HEK293 (cell line): ENCODE data around the gene CEP85.

Source experiments
- EGR2 ChIP-seq: fragments of 450-650 bp; formaldehyde crosslinking; IDR thresholded peaks from 2 replicates; pipeline ENCODE4 v1.5.1; 2016; ENCODE audit warnings: low read depth, missing biosample characterization, missing genetic modification characterization
- GLIS1 ChIP-seq: fragments of 450-650 bp; formaldehyde crosslinking; IDR thresholded peaks from 2 replicates; pipeline ENCODE4 v1.5.1; 2016; ENCODE audit warnings: missing biosample characterization, missing genetic modification characterization
- KLF9 ChIP-seq: fragments of 450-650 bp; formaldehyde crosslinking; IDR thresholded peaks from 2 replicates; pipeline ENCODE4 v1.5.1; 2016; ENCODE audit warnings: missing biosample characterization, missing genetic modification characterization, low read depth
- SP7 ChIP-seq: fragments of 450-650 bp; formaldehyde crosslinking; IDR thresholded peaks from 2 replicates; pipeline ENCODE4 v1.5.1; 2016; ENCODE audit warnings: missing biosample characterization, missing genetic modification characterization
- YY1 ChIP-seq: fragments of 450-650 bp; formaldehyde crosslinking; IDR thresholded peaks from 2 replicates; pipeline ENCODE4 v1.5.1; 2018; ENCODE audit warnings: missing biosample characterization, missing genetic modification characterization
- ZBTB7A ChIP-seq: fragments of 450-650 bp; formaldehyde crosslinking; IDR thresholded peaks from 2 replicates; pipeline ENCODE4 v1.5.1; 2016; ENCODE audit warnings: low read depth, missing biosample characterization, missing genetic modification characterization
- ZBTB8A ChIP-seq: fragments of 450-650 bp; formaldehyde crosslinking; IDR thresholded peaks from 2 replicates; pipeline ENCODE4 v1.5.1; 2016; ENCODE audit warnings: missing biosample characterization, missing genetic modification characterization
- ZEB2 ChIP-seq: fragments of 450-650 bp; formaldehyde crosslinking; IDR thresholded peaks from 2 replicates; pipeline ENCODE4 v1.5.1; 2016; ENCODE audit warnings: missing biosample characterization, missing genetic modification characterization
- ZNF140 ChIP-seq: fragments of 450-650 bp; formaldehyde crosslinking; IDR thresholded peaks from 2 replicates; pipeline ENCODE4 v1.5.1; 2016; ENCODE audit warnings: missing biosample characterization, missing genetic modification characterization
- ZNF560 ChIP-seq: fragments of 450-650 bp; formaldehyde crosslinking; IDR thresholded peaks from 2 replicates; pipeline ENCODE4 v1.5.1; 2017; ENCODE audit warnings: missing biosample characterization, missing genetic modification characterization, borderline replicate concordance
- ZNF701 ChIP-seq: fragments of 450-650 bp; formaldehyde crosslinking; IDR thresholded peaks from 2 replicates; pipeline ENCODE4 v1.5.1; 2016; ENCODE audit warnings: missing biosample characterization, missing genetic modification characterization
- TF ChIP-seq, protein P1 (sequence below): fragments of 450-650 bp; formaldehyde crosslinking; IDR thresholded peaks from 2 replicates; pipeline ENCODE4 v1.5.1; 2017; ENCODE audit warnings: missing biosample characterization, missing genetic modification characterization
- TF ChIP-seq, protein P2 (sequence below): fragments of 450-650 bp; IDR thresholded peaks from 2 replicates; pipeline ENCODE4 v1.5.1; 2018; ENCODE audit warnings: missing biosample characterization, missing genetic modification characterization
- TF ChIP-seq, protein P3 (sequence below): fragments of 450-650 bp; formaldehyde crosslinking; IDR thresholded peaks from 2 replicates; pipeline ENCODE4 v1.5.1; 2016; ENCODE audit warnings: missing biosample characterization, missing genetic modification characterization, borderline replicate concordance
- TF ChIP-seq, protein P4 (sequence below): fragments of 450-650 bp; formaldehyde crosslinking; IDR thresholded peaks from 2 replicates; pipeline ENCODE4 v1.5.1; 2017; ENCODE audit warnings: missing biosample characterization, missing genetic modification characterization
- TF ChIP-seq, protein P5 (sequence below): fragments of 450-650 bp; formaldehyde crosslinking; IDR thresholded peaks from 2 replicates; pipeline ENCODE4 v1.5.1; 2016; ENCODE audit warnings: missing biosample characterization, missing genetic modification characterization
- TF ChIP-seq, protein P6 (sequence below): fragments of 450-650 bp; formaldehyde crosslinking; IDR thresholded peaks from 2 replicates; pipeline ENCODE4 v1.5.1; 2016; ENCODE audit warnings: missing biosample characterization, missing genetic modification characterization

Gene CEP85

DNA sequence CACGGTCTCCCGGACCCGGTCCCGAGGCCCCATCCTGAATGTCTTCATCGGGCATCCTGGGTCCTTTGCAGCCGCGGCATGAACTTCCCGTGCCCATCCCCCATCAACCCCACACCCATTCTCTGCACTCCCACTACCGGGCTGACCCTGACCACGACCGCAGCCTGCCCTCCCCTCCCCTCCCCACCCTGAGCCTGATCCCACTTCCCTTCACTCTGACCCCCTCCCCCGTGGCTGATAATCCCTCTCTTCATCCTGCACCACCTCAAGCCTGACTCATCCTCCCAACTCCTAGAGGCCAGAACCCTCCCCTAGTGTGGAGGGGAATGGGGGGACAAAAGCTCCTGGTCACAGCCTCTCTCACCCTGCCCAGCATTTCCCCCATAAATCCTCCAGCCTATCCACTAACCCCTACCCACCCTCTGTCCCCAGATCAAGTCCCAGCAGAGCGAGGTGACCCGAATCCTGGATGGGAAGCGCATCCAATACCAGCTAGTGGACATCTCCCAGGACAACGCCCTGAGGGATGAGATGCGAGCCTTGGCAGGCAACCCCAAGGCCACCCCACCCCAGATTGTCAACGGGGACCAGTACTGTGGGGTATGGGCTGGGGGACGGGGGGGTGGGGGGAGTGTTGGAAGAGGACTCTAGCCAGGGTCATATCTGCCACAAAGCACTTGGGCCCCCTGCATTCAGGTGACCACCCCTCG is 46.5 kb downstream of the CEP85 start (continued):
- TF ChIP-seq, protein P1, sequence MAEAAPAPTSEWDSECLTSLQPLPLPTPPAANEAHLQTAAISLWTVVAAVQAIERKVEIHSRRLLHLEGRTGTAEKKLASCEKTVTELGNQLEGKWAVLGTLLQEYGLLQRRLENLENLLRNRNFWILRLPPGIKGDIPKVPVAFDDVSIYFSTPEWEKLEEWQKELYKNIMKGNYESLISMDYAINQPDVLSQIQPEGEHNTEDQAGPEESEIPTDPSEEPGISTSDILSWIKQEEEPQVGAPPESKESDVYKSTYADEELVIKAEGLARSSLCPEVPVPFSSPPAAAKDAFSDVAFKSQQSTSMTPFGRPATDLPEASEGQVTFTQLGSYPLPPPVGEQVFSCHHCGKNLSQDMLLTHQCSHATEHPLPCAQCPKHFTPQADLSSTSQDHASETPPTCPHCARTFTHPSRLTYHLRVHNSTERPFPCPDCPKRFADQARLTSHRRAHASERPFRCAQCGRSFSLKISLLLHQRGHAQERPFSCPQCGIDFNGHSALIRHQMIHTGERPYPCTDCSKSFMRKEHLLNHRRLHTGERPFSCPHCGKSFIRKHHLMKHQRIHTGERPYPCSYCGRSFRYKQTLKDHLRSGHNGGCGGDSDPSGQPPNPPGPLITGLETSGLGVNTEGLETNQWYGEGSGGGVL (tag by site-specific recombination) = peak; percentile 97
- TF ChIP-seq ZNF140 (tag by site-specific recombination) (no peak), ZNF701 (tag by site-specific recombination) (no peak), ZBTB7A (tag by site-specific recombination) (no peak), EGR2 (no peak), ZEB2 (tag by site-specific recombination) (peak; percentile 7; the same call in 1 of the 2 replicates), ZNF560 (tag by site-specific recombination) (no peak), SP7 (tag by site-specific recombination) (peak; percentile 37; the same call in 1 of the 2 replicates), YY1 (tag by site-specific recombination) (no peak), GLIS1 (tag by site-specific recombination) (peak; percentile 42), ZBTB8A (tag by site-specific recombination) (no peak), KLF9 (tag by site-specific recombination) (0 out of 2 replicates have a peak, but pooled peaks have one; percentile 6)
- TF ChIP-seq, protein P2, sequence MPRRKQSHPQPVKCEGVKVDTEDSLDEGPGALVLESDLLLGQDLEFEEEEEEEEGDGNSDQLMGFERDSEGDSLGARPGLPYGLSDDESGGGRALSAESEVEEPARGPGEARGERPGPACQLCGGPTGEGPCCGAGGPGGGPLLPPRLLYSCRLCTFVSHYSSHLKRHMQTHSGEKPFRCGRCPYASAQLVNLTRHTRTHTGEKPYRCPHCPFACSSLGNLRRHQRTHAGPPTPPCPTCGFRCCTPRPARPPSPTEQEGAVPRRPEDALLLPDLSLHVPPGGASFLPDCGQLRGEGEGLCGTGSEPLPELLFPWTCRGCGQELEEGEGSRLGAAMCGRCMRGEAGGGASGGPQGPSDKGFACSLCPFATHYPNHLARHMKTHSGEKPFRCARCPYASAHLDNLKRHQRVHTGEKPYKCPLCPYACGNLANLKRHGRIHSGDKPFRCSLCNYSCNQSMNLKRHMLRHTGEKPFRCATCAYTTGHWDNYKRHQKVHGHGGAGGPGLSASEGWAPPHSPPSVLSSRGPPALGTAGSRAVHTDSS (tag by site-specific recombination) = no peak
- TF ChIP-seq, protein P3, sequence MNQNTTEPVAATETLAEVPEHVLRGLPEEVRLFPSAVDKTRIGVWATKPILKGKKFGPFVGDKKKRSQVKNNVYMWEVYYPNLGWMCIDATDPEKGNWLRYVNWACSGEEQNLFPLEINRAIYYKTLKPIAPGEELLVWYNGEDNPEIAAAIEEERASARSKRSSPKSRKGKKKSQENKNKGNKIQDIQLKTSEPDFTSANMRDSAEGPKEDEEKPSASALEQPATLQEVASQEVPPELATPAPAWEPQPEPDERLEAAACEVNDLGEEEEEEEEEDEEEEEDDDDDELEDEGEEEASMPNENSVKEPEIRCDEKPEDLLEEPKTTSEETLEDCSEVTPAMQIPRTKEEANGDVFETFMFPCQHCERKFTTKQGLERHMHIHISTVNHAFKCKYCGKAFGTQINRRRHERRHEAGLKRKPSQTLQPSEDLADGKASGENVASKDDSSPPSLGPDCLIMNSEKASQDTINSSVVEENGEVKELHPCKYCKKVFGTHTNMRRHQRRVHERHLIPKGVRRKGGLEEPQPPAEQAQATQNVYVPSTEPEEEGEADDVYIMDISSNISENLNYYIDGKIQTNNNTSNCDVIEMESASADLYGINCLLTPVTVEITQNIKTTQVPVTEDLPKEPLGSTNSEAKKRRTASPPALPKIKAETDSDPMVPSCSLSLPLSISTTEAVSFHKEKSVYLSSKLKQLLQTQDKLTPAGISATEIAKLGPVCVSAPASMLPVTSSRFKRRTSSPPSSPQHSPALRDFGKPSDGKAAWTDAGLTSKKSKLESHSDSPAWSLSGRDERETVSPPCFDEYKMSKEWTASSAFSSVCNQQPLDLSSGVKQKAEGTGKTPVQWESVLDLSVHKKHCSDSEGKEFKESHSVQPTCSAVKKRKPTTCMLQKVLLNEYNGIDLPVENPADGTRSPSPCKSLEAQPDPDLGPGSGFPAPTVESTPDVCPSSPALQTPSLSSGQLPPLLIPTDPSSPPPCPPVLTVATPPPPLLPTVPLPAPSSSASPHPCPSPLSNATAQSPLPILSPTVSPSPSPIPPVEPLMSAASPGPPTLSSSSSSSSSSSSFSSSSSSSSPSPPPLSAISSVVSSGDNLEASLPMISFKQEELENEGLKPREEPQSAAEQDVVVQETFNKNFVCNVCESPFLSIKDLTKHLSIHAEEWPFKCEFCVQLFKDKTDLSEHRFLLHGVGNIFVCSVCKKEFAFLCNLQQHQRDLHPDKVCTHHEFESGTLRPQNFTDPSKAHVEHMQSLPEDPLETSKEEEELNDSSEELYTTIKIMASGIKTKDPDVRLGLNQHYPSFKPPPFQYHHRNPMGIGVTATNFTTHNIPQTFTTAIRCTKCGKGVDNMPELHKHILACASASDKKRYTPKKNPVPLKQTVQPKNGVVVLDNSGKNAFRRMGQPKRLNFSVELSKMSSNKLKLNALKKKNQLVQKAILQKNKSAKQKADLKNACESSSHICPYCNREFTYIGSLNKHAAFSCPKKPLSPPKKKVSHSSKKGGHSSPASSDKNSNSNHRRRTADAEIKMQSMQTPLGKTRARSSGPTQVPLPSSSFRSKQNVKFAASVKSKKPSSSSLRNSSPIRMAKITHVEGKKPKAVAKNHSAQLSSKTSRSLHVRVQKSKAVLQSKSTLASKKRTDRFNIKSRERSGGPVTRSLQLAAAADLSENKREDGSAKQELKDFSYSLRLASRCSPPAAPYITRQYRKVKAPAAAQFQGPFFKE (tag by site-specific recombination) = 0 out of 2 replicates have a peak, but pooled peaks have one; percentile 28
- TF ChIP-seq, protein P4, sequence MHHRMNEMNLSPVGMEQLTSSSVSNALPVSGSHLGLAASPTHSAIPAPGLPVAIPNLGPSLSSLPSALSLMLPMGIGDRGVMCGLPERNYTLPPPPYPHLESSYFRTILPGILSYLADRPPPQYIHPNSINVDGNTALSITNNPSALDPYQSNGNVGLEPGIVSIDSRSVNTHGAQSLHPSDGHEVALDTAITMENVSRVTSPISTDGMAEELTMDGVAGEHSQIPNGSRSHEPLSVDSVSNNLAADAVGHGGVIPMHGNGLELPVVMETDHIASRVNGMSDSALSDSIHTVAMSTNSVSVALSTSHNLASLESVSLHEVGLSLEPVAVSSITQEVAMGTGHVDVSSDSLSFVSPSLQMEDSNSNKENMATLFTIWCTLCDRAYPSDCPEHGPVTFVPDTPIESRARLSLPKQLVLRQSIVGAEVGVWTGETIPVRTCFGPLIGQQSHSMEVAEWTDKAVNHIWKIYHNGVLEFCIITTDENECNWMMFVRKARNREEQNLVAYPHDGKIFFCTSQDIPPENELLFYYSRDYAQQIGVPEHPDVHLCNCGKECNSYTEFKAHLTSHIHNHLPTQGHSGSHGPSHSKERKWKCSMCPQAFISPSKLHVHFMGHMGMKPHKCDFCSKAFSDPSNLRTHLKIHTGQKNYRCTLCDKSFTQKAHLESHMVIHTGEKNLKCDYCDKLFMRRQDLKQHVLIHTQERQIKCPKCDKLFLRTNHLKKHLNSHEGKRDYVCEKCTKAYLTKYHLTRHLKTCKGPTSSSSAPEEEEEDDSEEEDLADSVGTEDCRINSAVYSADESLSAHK = no peak
- TF ChIP-seq, protein P5, sequence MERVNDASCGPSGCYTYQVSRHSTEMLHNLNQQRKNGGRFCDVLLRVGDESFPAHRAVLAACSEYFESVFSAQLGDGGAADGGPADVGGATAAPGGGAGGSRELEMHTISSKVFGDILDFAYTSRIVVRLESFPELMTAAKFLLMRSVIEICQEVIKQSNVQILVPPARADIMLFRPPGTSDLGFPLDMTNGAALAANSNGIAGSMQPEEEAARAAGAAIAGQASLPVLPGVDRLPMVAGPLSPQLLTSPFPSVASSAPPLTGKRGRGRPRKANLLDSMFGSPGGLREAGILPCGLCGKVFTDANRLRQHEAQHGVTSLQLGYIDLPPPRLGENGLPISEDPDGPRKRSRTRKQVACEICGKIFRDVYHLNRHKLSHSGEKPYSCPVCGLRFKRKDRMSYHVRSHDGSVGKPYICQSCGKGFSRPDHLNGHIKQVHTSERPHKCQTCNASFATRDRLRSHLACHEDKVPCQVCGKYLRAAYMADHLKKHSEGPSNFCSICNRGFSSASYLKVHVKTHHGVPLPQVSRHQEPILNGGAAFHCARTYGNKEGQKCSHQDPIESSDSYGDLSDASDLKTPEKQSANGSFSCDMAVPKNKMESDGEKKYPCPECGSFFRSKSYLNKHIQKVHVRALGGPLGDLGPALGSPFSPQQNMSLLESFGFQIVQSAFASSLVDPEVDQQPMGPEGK = peak; percentile 4
- TF ChIP-seq, protein P6, sequence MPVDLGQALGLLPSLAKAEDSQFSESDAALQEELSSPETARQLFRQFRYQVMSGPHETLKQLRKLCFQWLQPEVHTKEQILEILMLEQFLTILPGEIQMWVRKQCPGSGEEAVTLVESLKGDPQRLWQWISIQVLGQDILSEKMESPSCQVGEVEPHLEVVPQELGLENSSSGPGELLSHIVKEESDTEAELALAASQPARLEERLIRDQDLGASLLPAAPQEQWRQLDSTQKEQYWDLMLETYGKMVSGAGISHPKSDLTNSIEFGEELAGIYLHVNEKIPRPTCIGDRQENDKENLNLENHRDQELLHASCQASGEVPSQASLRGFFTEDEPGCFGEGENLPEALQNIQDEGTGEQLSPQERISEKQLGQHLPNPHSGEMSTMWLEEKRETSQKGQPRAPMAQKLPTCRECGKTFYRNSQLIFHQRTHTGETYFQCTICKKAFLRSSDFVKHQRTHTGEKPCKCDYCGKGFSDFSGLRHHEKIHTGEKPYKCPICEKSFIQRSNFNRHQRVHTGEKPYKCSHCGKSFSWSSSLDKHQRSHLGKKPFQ (tag by site-specific recombination) = 0 out of 2 replicates have a peak, but pooled peaks have one; percentile 17
